ENCODE measurements around the gene DGKI.

DNA sequence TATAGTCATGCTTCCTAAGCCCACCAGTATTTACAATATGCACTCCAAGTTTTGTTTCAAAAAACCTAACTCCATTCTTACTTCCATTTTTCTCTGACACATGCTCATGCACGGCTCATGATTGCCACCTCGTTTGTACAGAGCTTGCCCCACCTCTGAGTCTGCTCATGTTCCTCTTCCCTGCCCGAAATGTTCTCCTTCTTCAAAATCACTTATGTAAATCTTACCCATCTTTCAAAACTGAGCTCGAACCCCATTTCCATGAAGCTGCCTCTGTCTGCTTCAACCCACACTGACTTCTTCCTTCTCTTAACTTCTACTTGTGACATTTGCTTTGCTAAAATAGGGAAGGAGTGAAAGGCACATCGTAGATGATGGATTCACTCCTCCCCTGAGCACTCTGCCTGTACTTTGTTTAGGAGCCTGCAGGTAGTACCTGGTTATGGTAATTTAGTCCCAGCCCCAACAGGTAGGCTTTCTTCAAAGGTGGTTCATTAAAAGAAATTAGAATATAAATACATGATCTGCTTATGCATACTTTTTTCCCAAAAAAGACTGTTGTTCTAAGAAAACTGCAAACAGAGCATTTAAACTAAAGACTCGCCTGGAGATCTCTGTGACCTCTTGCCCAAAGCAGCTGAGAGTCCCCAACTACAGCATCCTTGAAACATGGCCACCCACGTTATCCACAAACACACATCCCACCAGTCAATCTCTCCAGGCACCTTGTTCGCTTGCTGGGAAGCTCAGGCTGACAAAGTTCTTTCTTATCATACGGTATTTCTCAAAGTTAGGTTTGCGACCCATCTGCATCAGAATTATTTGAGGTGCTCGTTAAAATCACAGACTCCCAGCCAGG lies 172.0 kb downstream of the DGKI start:
- TF ChIP-seq POLR2A (IDR thresholded peaks at IDR 0.05) (no peak), POLR2AphosphoS5 (IDR thresholded peaks at IDR 0.05) (no peak)
- TF ChIP-seq, protein P1, sequence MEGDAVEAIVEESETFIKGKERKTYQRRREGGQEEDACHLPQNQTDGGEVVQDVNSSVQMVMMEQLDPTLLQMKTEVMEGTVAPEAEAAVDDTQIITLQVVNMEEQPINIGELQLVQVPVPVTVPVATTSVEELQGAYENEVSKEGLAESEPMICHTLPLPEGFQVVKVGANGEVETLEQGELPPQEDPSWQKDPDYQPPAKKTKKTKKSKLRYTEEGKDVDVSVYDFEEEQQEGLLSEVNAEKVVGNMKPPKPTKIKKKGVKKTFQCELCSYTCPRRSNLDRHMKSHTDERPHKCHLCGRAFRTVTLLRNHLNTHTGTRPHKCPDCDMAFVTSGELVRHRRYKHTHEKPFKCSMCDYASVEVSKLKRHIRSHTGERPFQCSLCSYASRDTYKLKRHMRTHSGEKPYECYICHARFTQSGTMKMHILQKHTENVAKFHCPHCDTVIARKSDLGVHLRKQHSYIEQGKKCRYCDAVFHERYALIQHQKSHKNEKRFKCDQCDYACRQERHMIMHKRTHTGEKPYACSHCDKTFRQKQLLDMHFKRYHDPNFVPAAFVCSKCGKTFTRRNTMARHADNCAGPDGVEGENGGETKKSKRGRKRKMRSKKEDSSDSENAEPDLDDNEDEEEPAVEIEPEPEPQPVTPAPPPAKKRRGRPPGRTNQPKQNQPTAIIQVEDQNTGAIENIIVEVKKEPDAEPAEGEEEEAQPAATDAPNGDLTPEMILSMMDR (IDR thresholded peaks at IDR 0.05): no peak

All from suprapubic skin (tissue), 4 donors.